ENCODE data around the gene BEND6. TPM values are rescaled to one million over a fixed set of nuclear protein-coding genes. Genes with fewer than 3 reads are reported as not detected.

BEND6 gene
- total and polyA plus RNA-seq, 2 donors (not counting 1 experiment from before 2014, with no cell fraction given): not detected

- H3K4me2 ChIP-seq (replicated peaks; ENCODE audit: low read depth, low read length, poor library complexity, severe bottlenecking): no peak overlapping the region
- no peak overlapping the region for H3K9ac ChIP-seq (ENCODE audit: low read length)
- H4K20me1 ChIP-seq (ENCODE audit: control insufficient read depth, insufficient read depth, low read length, poor library complexity, severe bottlenecking): no peaks in the 10 kb centered on the region
- no peaks in the 10 kb centered on the region for H3K79me2 ChIP-seq (ENCODE audit: control insufficient read depth, insufficient read depth, low read length)
- H3K9me3 Mint-ChIP-seq (ENCODE audit: insufficient read depth): peaks cover 19% of the 10 kb centered on the region
- ATAC-seq (ENCODE audit: low read depth) (peak; percentile 41), DNase-seq (peak; percentile 37)
- TF ChIP-seq CTCF (IDR thresholded peaks at IDR 0.05) (peak; percentile 76), EZH2 (IDR thresholded peaks at IDR 0.05; ENCODE audit: borderline replicate concordance, insufficient read depth, low read depth, low read length, poor library complexity, severe bottlenecking) (no peak)
- H3K4me3 ChIP-seq (ENCODE audit: control extremely low read depth in 1 of 5, extremely low read depth in 1 of 5, insufficient read depth in 1 of 5, low read depth in 2 of 5, low read length in 4 of 5): no peak overlapping the region
- no peak overlapping the region for H3K4me3 Mint-ChIP-seq
- H3K4me1 Mint-ChIP-seq: no peaks in the 10 kb centered on the region
- POLR2A ChIA-PET: no interaction called here
- no peak overlapping the region for H3K27ac ChIP-seq (ENCODE audit: low read length in 2 of 2)
- intact Hi-C loops (cut with micrococcal nuclease): loop anchor here (10.0 kb wide), 1 partner anchor 116 kb away; no protein-coding TSS in a partner anchor
- no peak overlapping the region for H3K27ac Mint-ChIP-seq
- CTCF ChIA-PET: interaction anchor here (0.7 to 1.6 kb wide), 7 partner anchors 10 to 1072 kb away, joined by 3 to 4 read pairs (median 3); no protein-coding TSS in a partner anchor
- no peaks in the 10 kb centered on the region for H3K4me1 ChIP-seq (ENCODE audit: control insufficient read depth in 2 of 2, insufficient read depth in 2 of 2, low read length in 2 of 2)
- H3K27me3 Mint-ChIP-seq: peaks cover 10% of the 10 kb centered on the region
- WGBS (ENCODE audit: insufficient coverage): no CpG with 5 or more reads among the region's 1 CpG
- H3K9me3 ChIP-seq (ENCODE audit: control extremely low read depth in 1 of 3, control insufficient read depth in 2 of 3, insufficient read depth in 1 of 3, low read length in 2 of 3): peaks cover 5 to 10% (median 6%) of the 10 kb centered on the region in 3 donors
- no peaks in the 10 kb centered on the region for H3K36me3 ChIP-seq (replicated peaks in 1 of 2; ENCODE audit: control extremely low read depth in 1 of 2, control insufficient read depth in 1 of 2, extremely low read depth in 1 of 2, insufficient read depth in 2 of 2, low read length in 1 of 2)
- H2AFZ ChIP-seq (ENCODE audit: insufficient read depth, low read depth, low read length, poor library complexity, severe bottlenecking): no peak overlapping the region
- no peaks in the 10 kb centered on the region for H3K27me3 ChIP-seq (replicated peaks in 1 of 4; ENCODE audit: control extremely low read depth in 1 of 4, control insufficient read depth in 3 of 4, insufficient read depth in 4 of 4, low read length in 3 of 4)
These were observed 66.3 kb downstream of the BEND6 start for GRCh38 chr6:57021086-57021720.

- no peak overlapping the region for H2AFZ ChIP-seq (ENCODE audit: insufficient read depth, low read depth, low read length, poor library complexity, severe bottlenecking)
- H3K9ac ChIP-seq (ENCODE audit: low read length): no peak overlapping the region
- no peak for ATAC-seq (ENCODE audit: low read depth)
- no peaks in the 10 kb centered on the region for H3K79me2 ChIP-seq (ENCODE audit: control insufficient read depth, insufficient read depth, low read length)
- Mint-ChIP-seq H3K9me3 (ENCODE audit: insufficient read depth) (peaks cover 19% of the 10 kb centered on the region), H3K4me3 (no peak overlapping the region), H3K27me3 (peaks cover 21% of the 10 kb centered on the region), H3K4me1 (no peaks in the 10 kb centered on the region), H3K27ac (no peak overlapping the region)
- ChIA-PET POLR2A (no interaction called here), CTCF (no interaction called here)
- no peak overlapping the region for H3K27ac ChIP-seq (ENCODE audit: low read length in 2 of 2)
- no peaks in the 10 kb centered on the region for H3K4me1 ChIP-seq (ENCODE audit: control insufficient read depth in 2 of 2, insufficient read depth in 2 of 2, low read length in 2 of 2)
- intact Hi-C loops (cut with micrococcal nuclease): loop anchor here (10.0 kb wide), 1 partner anchor 120 kb away; no protein-coding TSS in a partner anchor
- H3K4me3 ChIP-seq (ENCODE audit: control extremely low read depth in 1 of 5, extremely low read depth in 1 of 5, insufficient read depth in 1 of 5, low read depth in 2 of 5, low read length in 4 of 5): no peak overlapping the region
- DNase-seq: no peak
- TF ChIP-seq EZH2 (IDR thresholded peaks at IDR 0.05; ENCODE audit: borderline replicate concordance, insufficient read depth, low read depth, low read length, poor library complexity, severe bottlenecking): no peak
- no peak for TF ChIP-seq CTCF (IDR thresholded peaks at IDR 0.05)
- H3K36me3 ChIP-seq (replicated peaks in 1 of 2; ENCODE audit: control extremely low read depth in 1 of 2, control insufficient read depth in 1 of 2, extremely low read depth in 1 of 2, insufficient read depth in 2 of 2, low read length in 1 of 2): no peaks in the 10 kb centered on the region
- peaks cover 0 to 4% (median 0%) of the 10 kb centered on the region in 4 experiments for H3K27me3 ChIP-seq (replicated peaks in 1 of 4; ENCODE audit: control extremely low read depth in 1 of 4, control insufficient read depth in 3 of 4, insufficient read depth in 4 of 4, low read length in 3 of 4)
- WGBS (ENCODE audit: insufficient coverage): 93% methylated on average over 2 of the region's 2 CpGs
- H3K4me2 ChIP-seq (replicated peaks; ENCODE audit: low read depth, low read length, poor library complexity, severe bottlenecking): no peak overlapping the region
- peaks cover 5 to 10% (median 6%) of the 10 kb centered on the region in 3 donors for H3K9me3 ChIP-seq (ENCODE audit: control extremely low read depth in 1 of 3, control insufficient read depth in 2 of 3, insufficient read depth in 1 of 3, low read length in 2 of 3)
- no peaks in the 10 kb centered on the region for H4K20me1 ChIP-seq (ENCODE audit: control insufficient read depth, insufficient read depth, low read length, poor library complexity, severe bottlenecking)
These were observed 69.4 kb downstream of the BEND6 start for GRCh38 chr6:57024321-57024720.

Data from B cell (primary cell).